C4-2B (cell line): ENCODE measurements around the gene ARVCF.

Experiments used
- H3K27ac ChIP-seq: fragments of 450-650 bp; 2 replicates; pipeline ENCODE4 v1.5.1; 2017
- ZFX ChIP-seq: fragments of 450-650 bp; IDR thresholded peaks from 2 replicates; pipeline ENCODE4 v1.6.1; 2017
- TF ChIP-seq, protein P1 (sequence below): fragments of 450-650 bp; conservative IDR thresholded peaks from 2 replicates; pipeline ENCODE4 v1.5.1; 2017; ENCODE audit warnings: mild to moderate bottlenecking

ARVCF gene

DNA sequence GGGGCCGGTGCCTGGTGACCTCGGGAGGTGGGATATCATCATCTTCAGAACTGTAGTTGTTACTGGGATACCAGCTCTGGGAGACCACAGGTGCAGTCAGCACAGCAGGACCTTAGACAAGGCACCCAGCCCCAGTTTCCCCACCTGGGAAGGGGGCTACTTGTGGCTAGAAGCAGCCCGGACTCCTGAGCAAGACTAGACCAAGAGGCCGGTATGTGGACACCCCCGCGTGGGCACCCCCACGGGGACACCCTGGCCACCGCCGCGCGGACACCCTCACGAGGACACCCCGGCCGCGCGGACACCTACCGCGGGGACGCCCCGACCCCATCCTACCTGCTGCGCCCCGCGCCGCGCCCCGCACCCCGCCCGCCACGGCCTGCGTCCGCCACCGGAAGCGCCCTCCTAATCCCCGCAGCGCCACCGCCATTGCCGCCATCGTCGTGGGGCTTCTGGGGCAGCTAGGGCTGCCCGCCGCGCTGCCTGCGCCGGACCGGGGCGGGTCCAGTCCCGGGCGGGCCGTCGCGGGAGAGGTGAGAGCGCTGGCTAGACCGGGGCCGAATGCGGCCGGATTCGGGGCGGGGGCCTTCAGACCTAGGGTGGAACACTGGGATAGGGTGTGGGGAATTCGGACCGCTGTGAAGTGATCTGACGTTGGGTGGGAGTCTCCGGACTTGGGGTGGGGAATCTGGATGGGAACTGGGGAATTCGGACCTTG, 75.1 kb downstream of the ARVCF start, which contains the start of the genes COMT and TXNRD2:
COMT (plus strand) TSS at position 408 of the 718 bp plus-strand sequence. CDS start 20,755 bp downstream, outside the sequence.
TXNRD2 (minus strand) TSS at position 454 of the 718 bp plus-strand sequence; CDS start at position 439, 15 bp downstream.
- H3K27ac ChIP-seq, result peak within 1 kb of the TSS; percentile 95
- TF ChIP-seq ZFX, result peak; percentile 43; the same call in 1 of the 2 replicates
- TF ChIP-seq, protein P1, sequence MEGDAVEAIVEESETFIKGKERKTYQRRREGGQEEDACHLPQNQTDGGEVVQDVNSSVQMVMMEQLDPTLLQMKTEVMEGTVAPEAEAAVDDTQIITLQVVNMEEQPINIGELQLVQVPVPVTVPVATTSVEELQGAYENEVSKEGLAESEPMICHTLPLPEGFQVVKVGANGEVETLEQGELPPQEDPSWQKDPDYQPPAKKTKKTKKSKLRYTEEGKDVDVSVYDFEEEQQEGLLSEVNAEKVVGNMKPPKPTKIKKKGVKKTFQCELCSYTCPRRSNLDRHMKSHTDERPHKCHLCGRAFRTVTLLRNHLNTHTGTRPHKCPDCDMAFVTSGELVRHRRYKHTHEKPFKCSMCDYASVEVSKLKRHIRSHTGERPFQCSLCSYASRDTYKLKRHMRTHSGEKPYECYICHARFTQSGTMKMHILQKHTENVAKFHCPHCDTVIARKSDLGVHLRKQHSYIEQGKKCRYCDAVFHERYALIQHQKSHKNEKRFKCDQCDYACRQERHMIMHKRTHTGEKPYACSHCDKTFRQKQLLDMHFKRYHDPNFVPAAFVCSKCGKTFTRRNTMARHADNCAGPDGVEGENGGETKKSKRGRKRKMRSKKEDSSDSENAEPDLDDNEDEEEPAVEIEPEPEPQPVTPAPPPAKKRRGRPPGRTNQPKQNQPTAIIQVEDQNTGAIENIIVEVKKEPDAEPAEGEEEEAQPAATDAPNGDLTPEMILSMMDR, result no peak

DNA sequence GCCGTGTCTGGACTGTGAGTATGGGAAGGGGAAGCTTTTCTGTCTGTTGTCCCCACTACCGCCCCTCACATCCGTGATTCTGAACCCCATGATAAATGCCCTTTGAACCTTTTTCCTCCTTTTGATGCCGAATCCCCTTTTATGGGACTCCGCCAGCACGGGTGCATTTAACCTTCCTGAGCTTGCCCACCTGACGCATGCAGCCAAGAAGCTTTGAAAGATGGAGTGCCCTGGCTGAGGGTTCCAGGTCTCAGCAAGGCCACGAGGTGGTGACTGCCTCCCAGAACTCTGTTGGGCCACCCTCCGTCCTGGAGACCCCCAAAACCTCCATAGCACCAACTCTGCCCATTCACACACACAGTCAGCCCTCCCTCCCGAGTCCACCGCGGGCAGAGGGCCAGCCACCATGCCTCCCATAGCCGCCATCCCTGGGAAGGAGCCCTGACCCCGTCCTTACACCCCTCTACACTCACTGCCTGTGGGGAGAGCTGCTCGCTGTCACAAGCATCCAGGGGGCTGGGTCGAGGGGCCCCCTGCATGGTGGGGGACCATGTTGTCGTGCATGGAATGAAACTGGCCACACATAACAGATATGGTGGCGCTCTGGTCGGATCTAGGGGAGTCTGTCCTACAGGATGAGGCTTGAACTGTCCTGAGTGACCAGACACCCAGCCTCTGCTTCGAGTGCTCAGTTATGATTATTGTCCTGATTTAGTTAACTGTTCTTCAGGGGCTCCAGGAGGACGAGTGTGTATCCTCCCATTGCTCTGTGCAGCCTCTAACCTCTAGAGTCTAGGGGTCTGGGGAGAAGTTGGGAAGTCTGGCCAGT, 75.9 kb downstream of the ARVCF start:
- TF ChIP-seq, protein P1, result no peak
- TF ChIP-seq ZFX, result no peak
- H3K27ac ChIP-seq, result peak overlapping the region; percentile 95

DNA sequence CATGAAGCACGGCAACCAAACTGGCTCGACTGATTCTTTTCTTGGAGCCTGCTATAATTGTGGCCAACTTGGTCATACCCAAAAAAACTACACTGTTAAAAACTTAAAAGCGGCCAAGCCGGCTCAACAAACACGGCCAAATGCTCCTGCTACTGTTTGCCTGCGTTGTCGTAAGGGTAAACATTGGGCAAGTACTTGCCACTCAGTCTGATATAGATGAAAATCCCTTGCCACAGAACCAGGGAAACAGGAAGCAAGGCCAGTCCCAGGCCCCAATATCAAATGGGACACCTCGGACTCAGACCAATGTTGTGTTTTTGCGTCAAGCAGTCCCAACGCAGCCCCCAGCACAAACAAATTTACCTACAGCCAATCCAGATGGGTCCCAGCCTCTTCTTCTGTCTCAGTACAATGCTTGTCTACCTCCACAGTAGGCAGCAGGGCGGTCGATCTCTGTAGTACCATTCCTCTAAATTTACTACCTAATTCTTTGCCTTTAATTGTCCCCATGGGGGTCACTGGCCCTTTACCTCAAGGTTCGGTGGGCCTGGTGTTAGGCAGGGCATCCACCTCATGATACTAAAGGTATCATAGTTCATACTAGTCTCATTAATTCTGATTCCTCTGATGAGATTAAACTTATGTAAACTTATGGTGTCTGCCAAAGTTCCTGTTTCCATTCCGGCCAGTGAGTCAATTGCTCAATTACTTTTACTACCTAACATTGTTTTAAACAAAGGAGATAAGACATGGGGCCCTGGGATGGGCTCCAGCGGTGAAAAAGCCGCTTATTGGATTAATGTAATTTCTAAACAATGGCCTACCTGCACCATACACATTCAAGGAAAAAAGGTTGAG, 78.8 kb downstream of the ARVCF start:
- peak overlapping the region; percentile 86 for H3K27ac ChIP-seq
- no peak for TF ChIP-seq ZFX
- TF ChIP-seq, protein P1, result no peak

DNA sequence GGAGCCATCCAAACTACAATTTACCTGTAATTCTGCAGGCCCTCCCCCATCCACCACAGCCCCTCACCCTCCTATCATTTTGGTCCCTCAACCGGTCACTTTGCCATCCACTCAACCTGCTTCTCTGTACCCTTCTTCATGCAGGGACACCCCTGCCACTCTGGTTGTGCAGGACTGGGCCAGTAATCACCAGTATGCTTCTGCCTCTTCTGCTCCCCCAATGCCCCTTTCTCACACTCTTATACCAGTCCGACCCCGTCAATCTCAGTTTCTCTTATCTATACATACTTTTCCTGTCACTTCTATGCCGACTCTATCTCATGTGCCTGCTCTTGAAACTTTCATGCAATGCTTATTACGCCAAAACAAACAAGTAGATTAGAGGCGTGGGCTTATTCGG, 80.1 kb downstream of the ARVCF start:
- H3K27ac ChIP-seq, result peak overlapping the region; percentile 86
- no peak for TF ChIP-seq ZFX
- TF ChIP-seq, protein P1, result no peak

DNA sequence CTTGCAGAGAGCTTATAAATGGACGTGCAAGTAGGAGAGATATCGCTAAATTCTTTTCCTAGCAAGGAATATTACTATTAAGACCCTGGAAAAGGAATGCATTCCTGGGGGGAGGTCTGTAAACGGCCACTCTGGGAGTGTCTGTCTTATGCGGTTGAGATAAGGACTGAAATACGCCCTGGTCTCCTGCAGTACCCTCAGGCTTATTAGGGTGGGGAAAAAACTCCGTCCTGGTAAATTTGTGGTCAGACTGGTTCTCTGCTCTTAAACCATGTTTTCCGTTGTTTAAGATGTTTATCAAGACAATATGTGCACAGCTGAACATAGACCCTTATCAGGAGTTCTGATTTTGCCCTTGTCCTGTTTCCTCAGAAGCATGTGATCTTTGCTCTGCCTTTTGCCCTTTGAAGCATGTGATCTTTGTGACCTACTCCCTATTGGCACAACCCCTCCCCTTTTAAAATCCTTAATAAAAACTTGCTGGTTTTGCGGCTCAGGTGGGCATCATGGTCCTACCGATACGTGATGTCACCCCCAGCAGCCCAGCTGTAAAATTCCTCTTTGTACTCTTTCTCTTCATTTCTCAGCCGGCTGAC, 81.4 kb downstream of the ARVCF start:
- peak overlapping the region; percentile 86 for H3K27ac ChIP-seq

DNA sequence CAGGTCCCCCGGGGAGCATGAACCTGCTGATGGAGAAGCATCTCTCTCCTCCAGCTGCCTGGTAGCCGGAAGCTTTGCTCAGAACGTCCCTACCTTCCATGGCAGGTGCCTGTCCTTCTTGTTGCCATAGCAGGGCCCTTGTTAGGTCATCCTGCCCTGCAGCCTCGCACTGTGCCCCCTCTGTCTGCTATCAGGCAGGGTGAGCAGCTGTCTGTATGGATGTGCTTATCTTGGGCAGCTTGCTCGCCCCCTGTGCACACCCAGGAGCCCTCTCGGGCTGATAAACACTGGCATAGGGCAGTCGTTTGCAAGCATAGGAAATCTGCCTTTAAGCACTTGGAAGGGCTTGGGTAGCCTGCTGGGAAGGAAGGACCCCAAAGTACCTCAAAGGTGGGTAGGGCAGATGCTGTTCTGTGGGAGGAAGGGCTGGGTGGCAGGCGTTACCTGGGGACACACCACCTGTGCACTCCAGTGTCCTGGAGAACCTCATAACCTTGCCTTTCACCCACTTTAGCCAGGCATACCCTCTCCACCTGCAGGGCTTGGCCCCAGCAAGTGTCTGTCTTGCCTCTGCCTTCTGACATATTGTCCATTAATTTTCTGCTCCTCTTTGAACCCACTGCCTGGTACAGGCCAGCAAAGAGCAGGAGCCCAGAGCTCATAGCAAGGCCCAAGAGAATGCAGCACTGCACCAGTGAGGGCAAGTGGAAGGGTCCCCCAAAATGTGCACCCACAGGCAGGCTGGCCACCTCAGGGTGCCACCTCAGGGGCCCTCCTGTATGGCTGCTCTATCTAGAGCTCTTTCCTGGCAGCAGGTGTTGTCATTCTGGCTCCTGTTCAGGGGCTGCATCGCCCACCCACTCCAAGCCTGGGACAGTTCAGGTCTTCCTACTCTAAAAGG, 83.0 kb downstream of the ARVCF start:
- TF ChIP-seq, protein P1, result no peak
- TF ChIP-seq ZFX, result no peak

More for the DNA sequence above, 83.0 kb downstream of the ARVCF start:
- H3K27ac ChIP-seq, result peak overlapping the region; percentile 26; the same call in 1 of the 2 replicates
